ENCODE data around the gene HEMGN. TPM values are rescaled to one million over a fixed set of nuclear protein-coding genes. Genes with fewer than 3 reads are reported as not detected.

HEMGN gene
- total and polyA plus RNA-seq, 2 of the 4 experiments (the other 2 are of a cell fraction) = not detected

Small RNA genes within 50 kb of the gene (microRNA-seq; reads per million reads assigned to microRNA genes)
- gene RF00019 (ENCODE audit: insufficient read depth, insufficient read length) = not detected

Small RNA genes within 50 kb of the gene (small RNA-seq; reads per million reads assigned to genes)
- 0 reads per million in 5 experiments for gene RF00019

Other genes starting within 250 kb of the HEMGN start
- gene XPA, start 240.8 kb downstream of the HEMGN start, total RNA-seq (2012; rRNA removed) = 1.4 and 4.4 TPM in 2 replicates
- gene XPA, start 240.8 kb downstream of the HEMGN start, polyA plus RNA-seq (2012; rRNA removed) = 1.9 and 2.2 TPM in 2 replicates
- under 0.01 and 0.28 TPM in 2 replicates for gene FOXE1, start 84.9 kb downstream of the HEMGN start, total RNA-seq (2012; rRNA removed)
- 0.22 TPM in 2 replicates for gene FOXE1, start 84.9 kb downstream of the HEMGN start, polyA plus RNA-seq (2012; rRNA removed)
- 17.5 and 19.9 TPM in 2 replicates for gene TRMO, start 15.7 kb downstream of the HEMGN start, total RNA-seq (2012; rRNA removed)
- gene TRMO, start 15.7 kb downstream of the HEMGN start, polyA plus RNA-seq (2012; rRNA removed) = 7.6 and 10.2 TPM in 2 replicates
- gene ANP32B, start 45.2 kb upstream of the HEMGN start, total RNA-seq (2012; rRNA removed) = 3.9 and 9.4 TPM in 2 replicates
- 40.7 and 46.8 TPM in 2 replicates for gene ANP32B, start 45.2 kb upstream of the HEMGN start, polyA plus RNA-seq (2012; rRNA removed)
- gene NANS, start 118.6 kb upstream of the HEMGN start, total RNA-seq (2012; rRNA removed) = 306 and 313 TPM in 2 replicates
- 197 and 210 TPM in 2 replicates for gene NANS, start 118.6 kb upstream of the HEMGN start, polyA plus RNA-seq (2012; rRNA removed)
- 3.0 and 3.1 TPM in 2 replicates for gene TRIM14, start 181.1 kb upstream of the HEMGN start, total RNA-seq (2012; rRNA removed)
- 8.5 and 8.8 TPM in 2 replicates for gene TRIM14, start 181.1 kb upstream of the HEMGN start, polyA plus RNA-seq (2012; rRNA removed)